DMS153 treated with DMSO at 0.1 percent for 48 hours (cell line): ENCODE measurements around the gene WDPCP.
A peak's percentile ranks its signal among the peaks of the same experiment; 100 is the strongest.
"Not testable (repeated sequence)": the region's sequence is repeated elsewhere in the genome, so short reads cannot be mapped to it uniquely, and the experiment has no call there.

Source experiments
- DNase-seq: peaks from one replicate; lab custom pipeline; 2025; ENCODE audit not compliant: unreplicated experiment; lab: John Stamatoyannopoulos, UW

WDPCP gene

GRCh38 chr2:63588385-63589147 is at the start of gene WDPCP, which contains the start of gene MDH1:
Gene WDPCP (minus strand): TSS chr2:63588477. CDS start chr2:63588271, 206 bp downstream.
Gene MDH1 (plus strand): TSS chr2:63588963. CDS start chr2:63589044, 81 bp downstream.
- DNase-seq = peak; percentile 97

DNA sequence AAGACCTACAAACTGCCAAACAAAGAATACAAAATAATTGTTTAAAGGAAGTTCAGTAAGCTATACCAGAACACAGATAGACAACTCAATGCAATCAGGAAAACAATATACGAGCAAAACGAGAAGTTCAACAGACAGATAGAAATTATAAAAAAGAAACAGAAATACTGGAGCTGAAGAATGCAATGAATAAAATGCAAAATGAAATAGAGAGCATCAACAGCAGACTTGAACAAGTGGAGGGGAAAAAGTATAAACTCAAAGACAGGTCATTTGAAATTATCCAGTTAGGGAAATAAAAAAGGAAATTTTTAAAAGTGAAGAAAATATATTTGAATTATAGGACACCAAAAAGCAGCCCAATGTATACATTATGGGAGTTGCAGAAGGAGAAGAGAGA is 44.1 kb upstream of the WDPCP start:
- DNase-seq = no peak

GRCh38 chr2:63631501-63631900 is 43.2 kb upstream of the WDPCP start:
- no peak for DNase-seq

GRCh38 chr2:63628403-63628942 is 40.2 kb upstream of the WDPCP start:
- DNase-seq = no peak

GRCh38 chr2:63627866-63628265 is 39.6 kb upstream of the WDPCP start:
- no peak for DNase-seq

DNA sequence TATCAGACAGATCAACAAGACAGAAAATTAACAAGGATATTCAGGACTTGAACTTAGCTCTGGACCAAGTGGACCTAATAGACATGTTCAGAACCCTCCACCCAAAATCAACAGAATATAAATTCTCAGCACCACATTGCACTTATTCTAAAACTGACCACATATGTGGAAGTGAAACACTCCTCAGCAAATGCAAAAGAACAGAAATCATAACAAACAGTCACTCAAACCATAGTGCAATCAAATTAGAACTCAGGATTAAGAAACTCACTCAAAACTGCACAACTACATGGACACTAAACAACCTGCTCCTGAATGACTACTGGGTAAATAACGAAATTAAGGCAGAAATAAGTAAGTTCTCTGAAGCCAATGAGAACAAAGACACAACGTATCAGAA is 35.5 kb upstream of the WDPCP start:
- not testable (repeated sequence) for DNase-seq

DNA sequence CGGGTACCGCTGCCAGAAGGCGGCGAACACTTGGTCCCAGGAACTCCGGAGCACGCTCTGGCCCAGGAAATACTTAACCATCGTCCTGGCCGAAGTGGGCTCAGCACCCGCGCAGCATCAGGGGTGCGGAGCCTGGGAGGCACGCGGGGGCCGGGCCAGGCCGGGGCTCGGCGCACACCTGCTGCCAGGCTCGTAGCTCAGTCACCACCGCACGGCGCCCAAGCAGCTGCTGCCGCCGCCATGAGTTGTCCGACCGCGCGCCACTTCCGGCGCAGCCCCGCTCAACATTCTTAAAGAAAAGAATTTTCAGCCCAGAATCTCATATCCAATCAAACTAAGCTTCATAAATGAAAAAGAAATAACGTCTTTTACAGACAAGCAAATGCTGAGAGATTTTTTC is 34.5 kb upstream of the WDPCP start:
- no peak for DNase-seq

DNA sequence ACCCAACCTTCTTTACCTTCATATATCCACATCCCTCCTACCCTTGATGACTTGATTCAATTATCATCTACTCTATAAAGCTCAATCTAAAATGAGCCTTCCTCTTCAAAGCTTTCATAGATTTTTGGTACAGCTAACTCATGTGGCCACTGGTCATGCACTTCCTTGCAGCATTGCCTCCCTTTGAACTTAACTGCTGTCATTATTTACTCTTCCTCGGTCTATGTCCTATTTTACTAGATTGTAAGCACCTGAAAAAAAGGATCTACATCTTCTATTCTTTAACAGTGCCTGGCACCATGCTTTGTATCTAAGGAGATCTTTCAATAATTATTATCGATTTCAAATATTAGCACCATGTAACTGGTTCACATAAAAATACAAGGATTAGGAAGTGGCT is 31.1 kb upstream of the WDPCP start:
- DNase-seq = no peak

DNA sequence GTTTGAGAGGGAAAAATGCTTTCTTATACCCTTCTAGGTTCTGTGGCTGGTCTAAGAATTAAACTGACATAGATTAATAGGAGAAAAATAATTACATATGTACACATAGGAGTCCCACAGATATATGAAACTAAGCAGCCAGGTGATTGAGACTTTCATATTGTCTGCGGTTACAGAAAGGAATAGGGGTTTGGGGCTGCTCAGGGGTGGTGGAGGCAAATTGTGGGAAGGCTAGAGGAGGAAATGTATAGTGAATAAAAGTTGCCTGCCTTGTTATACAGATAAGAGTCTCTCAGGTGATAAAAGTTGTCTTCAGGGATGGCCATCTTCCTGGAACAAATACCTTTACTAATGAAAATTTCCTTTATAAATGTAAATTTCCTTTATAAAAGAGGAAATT is 29.1 kb upstream of the WDPCP start:
- no peak for DNase-seq

GRCh38 chr2:63614983-63615945 is 27.0 kb upstream of the WDPCP start:
- DNase-seq = no peak

DNA sequence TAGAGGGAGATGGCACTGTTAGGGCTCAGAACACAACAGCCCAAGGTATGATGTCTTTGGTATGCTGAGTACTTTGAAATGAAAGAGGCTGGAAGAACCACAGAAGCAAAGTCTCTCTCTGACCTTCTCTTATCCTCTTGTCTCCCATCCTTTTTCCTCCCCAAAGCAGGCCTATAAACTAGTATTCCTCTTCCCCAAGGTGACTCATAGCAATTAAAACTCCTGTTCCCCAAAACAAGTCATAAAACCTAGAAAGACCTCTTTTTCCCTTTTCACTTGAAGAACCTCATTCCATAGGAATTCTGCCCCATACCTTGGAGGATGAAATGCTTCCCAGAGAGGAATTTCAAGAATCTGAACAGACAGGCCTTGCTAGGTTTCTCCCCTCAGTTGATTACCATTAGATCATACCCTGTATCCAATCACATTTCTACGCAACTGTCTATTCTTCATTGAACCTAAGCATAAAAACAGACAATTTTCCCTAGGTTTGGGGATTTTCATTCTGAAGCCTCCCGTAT is 26.2 kb upstream of the WDPCP start:
- no peak for DNase-seq

DNA sequence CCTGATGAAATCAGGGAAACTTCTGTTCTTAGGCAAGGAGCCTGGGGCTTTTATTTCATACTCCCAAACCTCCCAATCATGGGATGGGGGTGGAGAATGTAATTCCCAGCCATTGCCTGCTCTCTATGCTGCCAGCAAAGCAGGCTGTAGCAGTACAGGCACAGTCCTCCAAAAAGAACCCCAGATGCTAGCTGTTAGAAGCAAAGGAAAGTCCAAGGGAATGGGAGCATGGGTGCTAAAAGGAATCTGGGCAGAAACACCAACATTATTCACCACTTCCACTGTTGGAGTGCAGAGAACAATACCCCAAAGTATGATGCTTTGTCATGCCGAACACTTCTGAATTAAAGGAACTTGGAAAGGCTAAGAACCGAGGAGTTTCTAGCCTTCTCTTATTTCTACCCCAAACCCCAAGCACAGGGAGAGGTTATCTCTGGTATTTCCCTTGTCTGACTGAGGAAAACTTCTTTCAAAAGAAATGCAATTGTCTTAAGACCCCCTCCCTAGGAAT is 25.2 kb upstream of the WDPCP start:
- no peak for DNase-seq

DNA sequence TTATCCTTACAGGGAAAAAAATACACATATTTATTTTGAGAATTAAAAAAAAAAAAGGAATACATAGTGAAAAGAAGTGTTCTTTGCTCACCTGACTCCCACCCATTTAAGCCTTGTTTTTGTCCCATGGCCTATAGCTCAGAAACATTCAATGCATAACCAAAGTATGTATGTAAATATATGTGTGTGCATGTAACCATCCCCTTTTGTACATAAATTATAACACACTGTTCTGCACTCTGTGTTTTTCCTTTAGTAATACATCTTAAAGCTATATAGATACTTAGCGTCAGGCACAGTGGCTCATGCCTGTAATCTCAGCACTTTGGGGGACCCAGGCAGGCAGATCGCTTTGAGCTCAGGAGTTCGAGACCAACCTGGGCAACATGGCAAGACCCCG is 22.2 kb upstream of the WDPCP start:
- no peak for DNase-seq

- DNase-seq = not testable (repeated sequence)
These were observed 20.6 kb upstream of the WDPCP start for GRCh38 chr2:63608865-63609264.

GRCh38 chr2:63604666-63605065 is 16.4 kb upstream of the WDPCP start:
- DNase-seq = no peak

GRCh38 chr2:63600881-63601460 is 12.7 kb upstream of the WDPCP start:
- no peak for DNase-seq

DNA sequence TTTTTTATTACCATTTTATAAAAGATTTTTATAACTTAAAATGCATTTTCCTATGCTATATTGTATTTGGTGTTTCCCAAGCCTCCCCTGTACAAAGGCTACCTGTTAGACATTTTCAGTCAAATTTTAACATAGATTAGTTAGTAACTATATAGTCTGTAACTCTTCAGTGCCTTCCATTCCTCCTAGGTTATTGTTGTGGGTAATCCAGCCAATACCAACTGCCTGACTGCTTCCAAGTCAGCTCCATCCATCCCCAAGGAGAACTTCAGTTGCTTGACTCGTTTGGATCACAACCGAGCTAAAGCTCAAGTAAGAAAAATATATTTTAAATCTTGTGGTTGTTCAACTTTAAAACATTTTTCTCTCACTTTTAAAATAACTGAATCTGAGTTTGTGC is 10.7 kb upstream of the WDPCP start:
- DNase-seq = no peak

DNA sequence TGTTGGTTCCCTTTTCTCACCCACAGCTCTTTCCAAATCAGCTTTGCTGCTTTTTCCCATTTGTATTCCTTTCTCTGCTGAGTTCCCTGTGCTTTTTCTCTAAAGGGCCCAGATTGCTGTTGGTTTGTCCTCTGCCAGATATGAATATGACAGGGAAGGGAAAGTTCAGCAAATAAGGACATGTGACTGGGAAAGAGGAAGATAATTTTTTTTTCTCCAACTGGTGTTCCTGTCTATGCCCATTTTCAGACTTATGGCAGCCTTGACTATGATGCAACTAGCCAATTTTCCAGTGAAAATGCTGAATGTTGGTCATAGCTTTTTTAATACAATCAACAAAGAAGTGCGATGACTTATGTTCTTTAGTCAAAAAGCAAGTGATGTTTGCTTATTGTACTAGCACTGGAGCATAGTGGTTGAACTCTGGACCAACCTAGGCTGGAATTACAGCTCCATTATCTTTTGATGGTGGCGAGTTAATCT is 8.2 kb upstream of the WDPCP start:
- no peak for DNase-seq

DNA sequence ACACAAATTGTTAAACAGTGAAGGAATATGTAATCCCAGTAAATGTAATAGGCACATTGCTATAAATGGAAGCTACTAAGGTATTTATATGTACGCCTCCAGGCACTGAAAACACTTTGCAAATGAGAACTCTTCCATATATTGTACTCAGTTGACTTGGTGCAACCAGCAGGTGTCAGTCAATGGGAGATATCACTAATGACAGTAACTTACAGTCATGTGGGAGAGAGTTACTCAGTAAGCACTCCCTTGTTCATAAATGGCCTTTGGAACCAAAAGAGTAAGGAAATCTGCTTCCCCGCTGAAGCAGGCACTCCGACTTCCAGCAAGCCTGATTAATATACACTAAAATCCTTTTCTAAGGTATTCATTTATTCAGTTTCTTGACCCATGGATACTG is 6.4 kb upstream of the WDPCP start:
- DNase-seq = no peak

DNA sequence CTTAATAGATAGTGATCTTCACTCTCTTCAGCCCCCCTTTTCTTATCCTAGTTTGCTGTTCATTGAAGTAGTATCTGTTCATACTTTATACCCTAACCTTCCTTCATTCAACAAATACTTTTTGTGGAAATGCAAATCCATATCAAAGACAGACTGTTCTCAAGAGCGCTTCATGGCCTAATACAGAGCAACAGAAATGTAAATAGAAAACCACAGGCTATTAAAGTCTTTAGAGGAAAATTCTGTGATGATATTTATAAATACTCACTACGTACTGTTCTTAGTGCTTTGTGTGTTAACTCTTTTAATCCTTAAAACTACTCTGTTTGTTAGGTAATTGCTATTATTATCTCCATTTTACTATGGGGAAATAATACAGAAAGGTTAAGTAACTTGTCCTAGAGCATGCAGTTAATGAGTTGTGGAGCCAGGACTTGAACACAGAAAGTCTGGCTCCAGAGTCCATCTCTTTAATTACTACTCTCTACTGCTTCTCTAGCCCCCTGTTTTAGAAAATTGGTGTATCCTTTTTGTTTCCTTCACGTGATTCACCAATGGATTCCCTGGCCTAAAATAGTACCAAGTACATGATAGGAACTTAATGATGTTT is 3.4 kb upstream of the WDPCP start:
- no peak for DNase-seq
